Measurements from ENCODE around the gene CCDC27. TPM values are rescaled to one million over a fixed set of nuclear protein-coding genes. Genes with fewer than 3 reads are reported as not detected.

CCDC27 gene
- total and polyA plus RNA-seq, 2 of the 8 experiments (the other 6 are each of a cell fraction or from before 2014, with no cell fraction given): 0.15 TPM; not detected in 1

DNA sequence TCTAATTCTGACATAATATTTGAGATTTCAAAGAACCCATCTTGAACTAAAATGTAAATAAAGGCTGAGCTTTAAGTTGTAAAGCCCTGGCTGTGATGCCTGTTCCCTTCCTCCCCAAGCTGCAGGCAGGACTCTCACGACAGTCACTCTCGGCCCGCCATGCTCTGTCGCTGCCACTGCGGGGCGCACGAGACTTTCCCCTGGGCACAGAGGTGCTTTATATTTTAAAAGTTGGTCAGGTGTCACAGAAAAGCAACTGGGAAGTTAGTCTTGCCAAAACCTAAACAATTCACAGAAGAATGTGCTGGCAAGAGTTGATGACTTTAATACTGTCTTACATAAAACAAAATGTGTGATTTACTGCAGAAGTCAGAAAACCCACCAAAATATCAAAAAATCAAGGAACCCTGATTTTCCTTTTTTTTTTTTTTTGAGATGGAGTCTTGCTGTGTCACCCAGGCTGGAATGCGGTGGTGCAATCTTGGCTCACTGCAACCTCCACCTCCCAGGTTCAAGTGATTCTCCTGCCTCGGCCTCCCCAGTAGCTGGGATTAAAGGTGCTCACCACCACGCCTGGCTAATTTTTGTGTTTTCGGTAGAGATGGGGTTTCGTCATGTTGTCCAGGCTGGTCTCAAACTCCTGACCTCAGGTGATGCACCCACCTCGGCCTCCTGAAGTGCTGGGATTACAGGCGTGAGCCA, 33.4 kb downstream of the CCDC27 start:
- no peak overlapping the region for H3K56ac ChIP-seq (replicated peaks; ENCODE audit: insufficient read length, low read depth, low read length)
- no peak overlapping the region for H3K14ac ChIP-seq (ENCODE audit: insufficient read length)
- DNase-seq (ENCODE audit: low read depth in 1 of 2, low spot score in 2 of 2) (peak in 1 of 2 experiments; percentile 84), FAIRE-seq (no peak)
- peaks cover 0 to 13% (median 10%) of the 10 kb centered on the region in 4 experiments; a peak in 5 of 7 replicates for H3K4me1 ChIP-seq (replicated peaks in 1 of 4; ENCODE audit: control insufficient read depth in 3 of 4, insufficient read depth in 4 of 4, low read length in 3 of 4)
- H2BK120ac ChIP-seq (replicated peaks; ENCODE audit: low read depth, low read length): no peak overlapping the region
- no peak overlapping the region for H2AK5ac ChIP-seq (ENCODE audit: low read depth, low read length)
- H4K8ac ChIP-seq (ENCODE audit: extremely low read depth, insufficient read depth, low read length): no peak overlapping the region
- no peak overlapping the region for H3K23ac ChIP-seq (ENCODE audit: insufficient read length)
- no peak overlapping the region for H2BK5ac ChIP-seq (ENCODE audit: low read depth, low read length)
- no peaks in the 10 kb centered on the region for H3K27me3 ChIP-seq (replicated peaks in 1 of 4; ENCODE audit: control insufficient read depth in 3 of 4, extremely low read depth in 1 of 4, insufficient read depth in 3 of 4, low read length in 3 of 4)
- H3K79me1 ChIP-seq (ENCODE audit: low read depth, low read length): peaks cover 24% of the 10 kb centered on the region
- H4K5ac ChIP-seq (ENCODE audit: insufficient read length, low read depth, low read length): no peak overlapping the region
- H3K4me3 ChIP-seq (ENCODE audit: extremely low read depth in 1 of 4, insufficient read depth in 2 of 4, low read depth in 3 of 4, low read length in 4 of 4): no peak overlapping the region
- no peaks in the 10 kb centered on the region for H3K9me3 ChIP-seq (ENCODE audit: insufficient read depth in 2 of 2, low read depth in 1 of 2, low read length in 1 of 2)
- no peak overlapping the region for H3K4ac ChIP-seq (replicated peaks; ENCODE audit: insufficient read length, low read depth, low read length)
- no peaks in the 10 kb centered on the region for H3K23me2 ChIP-seq (ENCODE audit: low read depth, low read length)
- no peak overlapping the region for H4K91ac ChIP-seq (replicated peaks; ENCODE audit: insufficient read length, low read length)
- 76% methylated on average over 13 of the region's 14 CpGs; no CpG with 5 or more reads in 1 of the 2 experiments for WGBS, 2 experiments (ENCODE audit: extremely low coverage in 1 of 2, insufficient coverage in 1 of 2, insufficient read length in 1 of 2, insufficient replicate concordance in 2 of 2, low coverage in 1 of 2, low lambda C conversion rate in 2 of 2, missing lambda C conversion rate in 1 of 2)
- H3K27ac ChIP-seq (ENCODE audit: low read depth, low read length): no peak overlapping the region
- H2BK12ac ChIP-seq (ENCODE audit: low read depth, low read length): no peak overlapping the region
- no peak overlapping the region for H3K9ac ChIP-seq (replicated peaks in 1 of 4; ENCODE audit: extremely low read depth in 1 of 4, low read depth in 3 of 4, low read length in 3 of 4)
- peaks cover 12 to 25% of the 10 kb centered on the region in 2 experiments for H4K20me1 ChIP-seq (replicated peaks in 1 of 2; ENCODE audit: control insufficient read depth in 1 of 2, insufficient read depth in 2 of 2, low read length in 2 of 2)
- H3K4me2 ChIP-seq (ENCODE audit: insufficient read depth in 1 of 2, low read depth in 2 of 2, low read length in 2 of 2): no peak overlapping the region
- peaks cover 30 to 56% (median 50%) of the 10 kb centered on the region in 4 experiments for H3K36me3 ChIP-seq (ENCODE audit: control insufficient read depth in 2 of 4, insufficient read depth in 4 of 4, low read length in 3 of 4)
- no peak overlapping the region for H2BK20ac ChIP-seq (ENCODE audit: low read length)
- H2BK15ac ChIP-seq (ENCODE audit: low read length): no peak overlapping the region
- no peak overlapping the region for H3K18ac ChIP-seq (ENCODE audit: extremely low read depth, low read length)
- no peak overlapping the region for H2AFZ ChIP-seq (ENCODE audit: low read length)
- peaks cover 4 to 36% of the 10 kb centered on the region in 2 experiments; a peak in 3 of 4 replicates for H3K79me2 ChIP-seq (ENCODE audit: control insufficient read depth in 1 of 2, insufficient read depth in 2 of 2, low read length in 2 of 2)
- POLR2A ChIA-PET (ENCODE audit: partially characterized antibody): interaction anchor here (2.3 to 9.8 kb wide), 3 partner anchors 8 to 11 kb away, joined by 11 to 84 read pairs (median 11); partner anchors contain the start of gene LRRC47
- CTCF ChIA-PET (ENCODE audit: partially characterized antibody): interaction anchor here (0.5 to 5.7 kb wide), 19 partner anchors 7 to 648 kb away, joined by 3 to 40 read pairs (median 4); partner anchors contain the start of gene LRRC47
- TF ChIP-seq KDM4A (IDR thresholded peaks at IDR 0.05; ENCODE audit: low read depth, low read length, severe bottlenecking) (no peak), TAF1 (IDR thresholded peaks at IDR 0.05; ENCODE audit: low read depth, low read length) (no peak), CEBPB (IDR thresholded peaks at IDR 0.05; ENCODE audit: low read depth, low read length) (no peak), SIX5 (IDR thresholded peaks at IDR 0.05; ENCODE audit: low read depth, low read length) (no peak), CTBP2 (IDR thresholded peaks at IDR 0.05; ENCODE audit: borderline replicate concordance, insufficient read depth, insufficient read length, low read length) (no peak), HDAC2 (IDR thresholded peaks at IDR 0.05; ENCODE audit: borderline replicate concordance in 1 of 2, low read depth in 2 of 2, low read length in 2 of 2) (no peak), CTCF (IDR thresholded peaks at IDR 0.05; ENCODE audit: control extremely low read depth in 1 of 3, insufficient read depth in 1 of 3, low read depth in 1 of 3, low read length in 3 of 3) (peak; percentile 76 to 88 (median 87)), SIN3A (conservative IDR thresholded peaks at IDR 0.05 in 1 of 2, IDR thresholded peaks at IDR 0.05 in 1 of 2; ENCODE audit: low read depth in 1 of 2, low read length in 2 of 2) (no peak), POLR2A (IDR thresholded peaks at IDR 0.05; ENCODE audit: control extremely low read depth in 1 of 2, low read depth in 2 of 2, low read length in 2 of 2) (no peak)

All from H1 (cell line).